Left cardiac atrium (tissue), 2 donors: ENCODE data around the gene SBK1. TPM values are rescaled to one million over a fixed set of nuclear protein-coding genes. Genes with fewer than 3 reads are reported as not detected.

Source experiments
- total RNA-seq, 2 donors: library from RNA; stranded (reverse); fragmentation: NEBNext Ultra II Directional; extraction: Animal tissue kit (Norgen Biotek cat#: 25700); gene quantifications; one replicate each; pipeline ENCODE4 v1.2.1, GENCODE V29; 2021
- donor health status: DM: no; HTN: yes; CAD: no; lungs with severe emphysema.
- donor health status: DM: yes; HTN: yes; CAD: no.

SBK1 gene
- total RNA-seq, 2 donors from 2014 or later = 0.42 to 1.3 TPM

Other genes with a start within 250 kb of the SBK1 start
- gene GSG1L, start 228.8 kb upstream of the SBK1 start, total RNA-seq = 10 to 100 TPM; 10.5 to 63.9 TPM
- gene XPO6, start 80.6 kb upstream of the SBK1 start, total RNA-seq = 10 to 100 TPM; 34.6 to 46.4 TPM
- 1 to 10 TPM in 1 of 2 donors, under 1 TPM in 1; 0.56 to 1.4 TPM for gene NPIPB6, start 71.0 kb downstream of the SBK1 start, total RNA-seq
- 10 to 100 TPM; 17.2 to 32.4 TPM for gene EIF3CL, start 111.3 kb downstream of the SBK1 start, total RNA-seq
- gene NPIPB7, start 179.8 kb downstream of the SBK1 start, total RNA-seq = not detected
- 10 to 100 TPM; 11.4 to 16.9 TPM for gene CLN3, start 199.5 kb downstream of the SBK1 start, total RNA-seq
- 1 to 10 TPM; 1.1 to 1.4 TPM for gene APOBR, start 202.1 kb downstream of the SBK1 start, total RNA-seq
- not detected for gene IL27, start 214.3 kb downstream of the SBK1 start, total RNA-seq
- 10 to 100 TPM; 49.3 to 90.2 TPM for gene NUPR1, start 246.4 kb downstream of the SBK1 start, total RNA-seq